ENCODE data around the gene RREB1.

GRCh38 chr6:7170117-7170732 lies 62.5 kb downstream of the RREB1 start:
- TF ChIP-seq NFRKB (IDR thresholded peaks at IDR 0.05) (no peak), ELF4 (IDR thresholded peaks at IDR 0.05) (no peak), FOXA1 (IDR thresholded peaks at IDR 0.05) (no peak), FOXM1 (IDR thresholded peaks at IDR 0.05; ENCODE audit: borderline replicate concordance) (no peak), SUZ12 (IDR thresholded peaks at IDR 0.05) (no peak), FOXK2 (IDR thresholded peaks at IDR 0.05) (no peak), ARNT (IDR thresholded peaks at IDR 0.05) (no peak), ZNF384 (IDR thresholded peaks at IDR 0.05) (no peak)
- TF ChIP-seq, protein P1, sequence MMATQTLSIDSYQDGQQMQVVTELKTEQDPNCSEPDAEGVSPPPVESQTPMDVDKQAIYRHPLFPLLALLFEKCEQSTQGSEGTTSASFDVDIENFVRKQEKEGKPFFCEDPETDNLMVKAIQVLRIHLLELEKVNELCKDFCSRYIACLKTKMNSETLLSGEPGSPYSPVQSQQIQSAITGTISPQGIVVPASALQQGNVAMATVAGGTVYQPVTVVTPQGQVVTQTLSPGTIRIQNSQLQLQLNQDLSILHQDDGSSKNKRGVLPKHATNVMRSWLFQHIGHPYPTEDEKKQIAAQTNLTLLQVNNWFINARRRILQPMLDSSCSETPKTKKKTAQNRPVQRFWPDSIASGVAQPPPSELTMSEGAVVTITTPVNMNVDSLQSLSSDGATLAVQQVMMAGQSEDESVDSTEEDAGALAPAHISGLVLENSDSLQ (IDR thresholded peaks at IDR 0.05) = no peak
